GM19452 (cell line): ENCODE data around the gene EIF3K.

Source experiments
- ATAC-seq: cut with Tn5 transposase; IDR thresholded peaks from one replicate; pipeline ENCODE4 v1.9.1; 2021; ENCODE audit not compliant: unreplicated experiment

Gene EIF3K

GRCh38 chr19:38648769-38649304, 29.8 kb downstream of the EIF3K start:
- ATAC-seq: no peak

DNA sequence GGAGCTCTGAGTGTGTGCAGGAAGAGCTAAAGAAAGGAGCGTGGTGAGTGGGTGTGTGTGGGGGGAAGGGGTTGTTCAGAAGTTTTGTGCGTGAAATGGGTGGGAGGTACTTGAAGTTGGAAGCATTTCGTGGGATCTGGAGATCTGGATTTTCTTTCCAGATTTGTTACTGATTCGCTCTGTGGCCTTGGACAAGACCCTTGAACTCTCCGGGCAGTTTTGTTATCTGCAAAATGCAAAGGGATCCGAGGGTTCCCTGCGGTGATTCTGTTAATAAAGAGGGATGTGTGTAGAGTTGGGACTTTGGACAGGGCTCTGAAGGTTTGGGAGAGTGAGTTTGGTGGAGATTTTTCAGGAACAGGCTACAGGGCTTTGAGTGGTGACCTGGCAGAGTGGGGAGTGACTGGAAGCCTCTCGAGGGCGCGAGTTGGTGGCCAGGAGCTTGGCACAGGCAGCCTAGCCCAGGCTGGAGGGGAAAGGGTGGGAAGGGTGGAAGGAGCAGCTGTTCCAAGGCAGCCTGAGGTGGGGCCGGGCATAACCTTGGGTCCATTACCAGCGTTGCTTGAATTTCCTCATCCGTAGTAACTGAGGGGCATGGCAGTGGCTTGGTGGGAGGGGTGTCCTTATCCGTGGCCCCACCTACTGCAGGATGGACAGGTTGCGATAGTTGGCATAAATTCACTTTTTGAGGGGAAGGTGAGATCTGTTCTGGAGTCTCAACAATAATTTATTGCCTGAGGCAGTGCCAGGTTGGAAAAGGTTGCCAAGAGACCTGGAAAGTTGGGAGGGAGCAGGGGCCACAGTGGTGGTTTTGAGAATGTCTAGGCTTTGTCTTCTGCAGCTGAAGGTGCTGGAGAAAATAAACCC, 30.6 kb downstream of the EIF3K start:
- ATAC-seq: no peak

DNA sequence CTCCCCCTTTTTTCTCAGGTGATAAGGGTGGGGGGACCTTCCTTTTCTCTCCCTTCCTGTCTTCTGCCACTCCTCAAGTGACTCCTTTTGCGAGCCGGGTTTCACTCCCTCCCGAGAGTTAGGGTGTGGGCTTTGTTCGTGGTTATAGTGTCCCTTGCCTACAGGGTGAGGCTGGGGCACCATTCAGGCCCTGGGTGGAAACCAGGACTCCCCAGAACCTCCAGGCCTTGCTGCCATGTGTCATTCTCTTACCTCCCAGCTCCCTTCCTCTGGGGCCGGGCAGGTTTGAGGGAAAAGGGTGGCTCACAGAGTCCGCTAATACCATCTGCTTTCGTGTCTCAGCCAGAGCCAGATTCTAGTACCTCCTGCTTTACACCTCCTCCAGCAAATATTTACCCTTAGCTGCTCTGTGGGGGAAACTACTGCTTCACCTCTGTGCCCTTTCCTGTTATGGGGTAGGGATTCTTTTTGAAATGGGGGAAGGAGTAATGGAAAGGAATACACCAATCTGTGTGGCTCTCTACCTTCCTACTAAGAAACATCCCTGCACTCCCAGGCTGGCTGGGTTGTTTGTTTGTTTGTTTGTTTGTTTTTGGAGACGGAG, 31.3 kb downstream of the EIF3K start:
- ATAC-seq: no peak

GRCh38 chr19:38650911-38651584, 32.1 kb downstream of the EIF3K start:
- ATAC-seq: no peak

GRCh38 chr19:38653028-38653571, 34.1 kb downstream of the EIF3K start:
- no peak for ATAC-seq

- no peak for ATAC-seq
These were observed 35.7 kb downstream of the EIF3K start for GRCh38 chr19:38654628-38655055.

DNA sequence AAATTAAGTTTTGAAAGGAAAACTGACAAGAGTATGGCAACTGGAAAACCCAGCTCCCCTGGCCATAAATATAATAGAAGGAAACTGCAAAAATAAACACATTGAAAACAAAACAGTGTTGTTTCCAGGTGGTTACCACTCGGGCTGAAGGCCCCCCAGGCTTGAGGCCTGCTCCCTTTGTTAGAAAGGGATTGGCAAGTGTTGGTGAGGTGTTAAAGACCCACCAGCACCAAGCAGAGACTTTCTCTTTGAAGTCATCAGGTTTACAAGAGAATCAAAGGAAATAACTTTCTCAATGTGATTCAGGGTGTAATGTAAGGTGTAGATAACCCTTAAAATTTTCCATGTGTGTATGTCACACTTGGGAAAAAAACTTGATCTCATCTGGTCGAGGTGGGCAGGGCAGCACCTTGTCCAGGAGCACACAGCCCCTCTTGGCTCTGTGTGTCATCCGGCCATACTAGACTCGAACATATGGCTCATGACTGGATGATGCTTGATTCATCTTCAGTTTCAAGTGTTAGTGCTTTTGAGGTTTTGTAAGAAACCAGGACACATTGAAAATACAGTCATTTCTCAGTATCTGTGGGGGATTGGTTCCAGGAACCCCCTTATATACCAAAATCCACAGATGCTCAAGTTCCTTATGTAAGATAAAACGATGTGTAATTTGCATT, 36.3 kb downstream of the EIF3K start:
- ATAC-seq: no peak

GRCh38 chr19:38656171-38656981, 37.4 kb downstream of the EIF3K start:
- no peak for ATAC-seq

- ATAC-seq: no peak
These were observed 38.7 kb downstream of the EIF3K start for GRCh38 chr19:38657633-38658222.

GRCh38 chr19:38658462-38659306, 39.7 kb downstream of the EIF3K start:
- ATAC-seq: no peak

- no peak for ATAC-seq
These were observed 41.7 kb downstream of the EIF3K start for GRCh38 chr19:38660724-38661123.

GRCh38 chr19:38661136-38661535, 42.1 kb downstream of the EIF3K start:
- ATAC-seq: no peak

- ATAC-seq: no peak
These were observed 43.0 kb downstream of the EIF3K start for GRCh38 chr19:38661996-38662395.

GRCh38 chr19:38662537-38663155, 43.7 kb downstream of the EIF3K start:
- no peak for ATAC-seq

DNA sequence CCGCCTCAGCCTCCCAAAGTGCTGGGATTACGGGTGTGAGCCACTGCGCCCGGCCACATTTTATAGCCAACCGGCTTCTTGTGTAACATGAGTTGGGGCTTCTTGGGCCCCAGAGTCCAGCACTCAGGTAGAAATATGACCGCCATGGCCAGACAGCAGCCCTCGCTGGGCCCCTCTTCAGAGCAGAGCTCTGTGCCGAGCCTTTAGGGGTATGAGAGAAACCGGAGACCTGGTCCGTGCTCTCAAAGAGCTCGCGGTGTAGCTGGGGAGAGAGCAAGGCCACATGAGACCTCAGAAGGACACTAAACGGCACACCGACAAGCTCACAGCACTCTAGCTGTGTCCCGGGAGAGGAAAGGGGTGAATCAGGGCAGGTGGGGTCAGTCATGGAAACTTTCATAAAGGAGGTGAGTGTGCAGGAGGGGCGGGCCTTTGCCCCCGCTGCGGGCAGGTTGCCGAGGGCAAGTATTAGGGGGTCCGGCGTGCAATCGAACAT, 44.2 kb downstream of the EIF3K start:
- no peak for ATAC-seq

DNA sequence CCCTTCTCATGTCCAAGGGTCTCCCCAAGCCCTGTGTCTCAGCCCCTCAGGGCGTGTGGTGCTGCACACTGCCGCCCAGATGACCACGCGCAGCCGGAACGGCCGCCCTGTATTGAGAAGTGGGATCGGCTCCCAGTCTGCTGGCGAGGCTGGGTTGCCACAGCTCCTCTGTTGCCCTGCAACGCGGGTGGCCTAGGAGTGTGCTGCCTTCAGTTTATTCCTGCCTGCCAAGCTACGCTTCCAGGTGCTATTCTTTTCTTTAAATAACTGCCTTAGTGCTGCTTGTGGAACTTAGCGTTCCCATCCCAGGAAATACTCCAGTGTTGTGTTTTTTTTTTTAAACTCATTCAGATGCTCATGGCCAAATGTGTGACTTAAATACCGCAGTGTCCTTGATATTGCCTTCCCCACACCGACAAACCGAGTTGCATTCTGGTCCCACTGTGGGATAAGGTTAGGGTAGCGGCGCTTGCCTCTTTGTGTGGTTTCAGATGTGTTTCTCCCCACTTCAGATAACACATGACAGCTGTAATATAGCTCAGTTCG, 45.0 kb downstream of the EIF3K start:
- no peak for ATAC-seq

DNA sequence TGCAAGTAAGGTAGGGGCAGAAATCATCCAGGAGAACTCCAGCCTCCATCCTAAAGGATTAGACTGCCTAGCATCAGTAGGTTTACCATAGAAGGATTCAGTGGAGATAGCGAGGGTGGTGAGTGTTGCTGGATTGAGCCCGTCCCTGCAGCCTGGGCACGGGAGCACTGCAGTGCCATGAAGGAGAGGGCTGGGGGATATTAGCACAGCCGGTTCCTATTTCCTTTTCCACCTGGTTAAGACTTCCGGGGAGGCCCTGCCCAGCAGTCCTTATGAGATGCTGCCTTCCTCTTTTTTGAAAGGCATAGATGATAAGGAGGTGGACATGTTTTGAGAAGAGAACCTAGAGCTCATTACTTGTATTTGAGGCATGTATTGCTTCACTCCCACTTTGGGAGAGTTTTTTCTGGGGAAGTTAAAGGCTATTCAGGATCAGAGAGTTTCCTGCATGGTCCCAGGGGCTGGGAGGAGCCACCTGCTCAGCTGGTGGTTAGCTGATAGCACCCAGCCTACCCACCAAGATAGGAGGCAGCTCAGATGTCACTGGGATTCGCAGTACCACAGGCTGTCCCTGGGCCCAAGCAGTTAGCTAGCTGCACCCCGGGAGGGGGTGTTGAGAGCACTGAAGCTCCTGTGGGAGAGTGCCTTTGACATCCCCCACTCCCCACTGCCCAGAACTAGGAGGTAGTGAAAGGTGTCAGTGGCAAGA, 45.7 kb downstream of the EIF3K start:
- ATAC-seq: no peak
